ENCODE results near the gene KHK. TPM values are rescaled to one million over a fixed set of nuclear protein-coding genes. Genes with fewer than 3 reads are reported as not detected.

Gene KHK
- total RNA-seq, 4 donors from 2014 or later: 5.1 to 12.2 (median 9.1) TPM

DNA sequence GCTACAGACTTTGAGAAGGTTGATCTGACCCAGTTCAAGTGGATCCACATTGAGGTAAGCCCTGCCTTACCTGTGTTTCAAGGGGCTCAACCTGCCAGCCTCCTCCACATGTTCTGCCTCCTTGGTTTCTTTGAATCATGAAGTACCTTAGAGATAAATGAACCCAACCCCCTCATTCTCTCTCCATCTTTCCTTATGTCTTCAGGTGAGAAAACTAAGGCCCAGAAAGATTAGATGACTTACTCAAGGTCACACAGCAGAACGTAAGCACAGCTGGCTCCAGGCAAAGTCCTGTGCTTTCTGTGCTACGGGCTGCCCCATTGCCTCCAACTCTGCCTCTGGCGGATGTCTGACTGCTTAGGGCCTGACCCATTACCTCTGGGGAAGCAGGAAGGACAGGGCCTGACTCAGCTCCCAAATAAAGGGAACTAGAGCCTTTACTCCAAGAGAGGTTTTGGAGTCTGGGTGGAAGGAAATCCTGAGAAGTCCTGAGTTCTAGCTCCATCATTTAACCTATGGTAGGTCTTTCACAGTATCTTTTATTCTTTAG, 10.3 kb downstream of the KHK start:
- H3K9me3 ChIP-seq: no peaks in the 10 kb centered on the region
- H3K36me3 ChIP-seq: peaks cover 0 to 19% (median 0%) of the 10 kb centered on the region in 3 donors
- DNase-seq (ENCODE audit: low spot score in 2 of 2): no peak
- peaks cover 0 to 12% (median 4%) of the 10 kb centered on the region in 4 donors for H3K4me1 ChIP-seq
- no peak overlapping the region for H3K4me3 ChIP-seq
- no peaks in the 10 kb centered on the region for H3K27me3 ChIP-seq
- TF ChIP-seq EP300 (IDR thresholded peaks at IDR 0.05) (no peak), POLR2A (IDR thresholded peaks at IDR 0.05) (no peak)
- TF ChIP-seq, protein P1, sequence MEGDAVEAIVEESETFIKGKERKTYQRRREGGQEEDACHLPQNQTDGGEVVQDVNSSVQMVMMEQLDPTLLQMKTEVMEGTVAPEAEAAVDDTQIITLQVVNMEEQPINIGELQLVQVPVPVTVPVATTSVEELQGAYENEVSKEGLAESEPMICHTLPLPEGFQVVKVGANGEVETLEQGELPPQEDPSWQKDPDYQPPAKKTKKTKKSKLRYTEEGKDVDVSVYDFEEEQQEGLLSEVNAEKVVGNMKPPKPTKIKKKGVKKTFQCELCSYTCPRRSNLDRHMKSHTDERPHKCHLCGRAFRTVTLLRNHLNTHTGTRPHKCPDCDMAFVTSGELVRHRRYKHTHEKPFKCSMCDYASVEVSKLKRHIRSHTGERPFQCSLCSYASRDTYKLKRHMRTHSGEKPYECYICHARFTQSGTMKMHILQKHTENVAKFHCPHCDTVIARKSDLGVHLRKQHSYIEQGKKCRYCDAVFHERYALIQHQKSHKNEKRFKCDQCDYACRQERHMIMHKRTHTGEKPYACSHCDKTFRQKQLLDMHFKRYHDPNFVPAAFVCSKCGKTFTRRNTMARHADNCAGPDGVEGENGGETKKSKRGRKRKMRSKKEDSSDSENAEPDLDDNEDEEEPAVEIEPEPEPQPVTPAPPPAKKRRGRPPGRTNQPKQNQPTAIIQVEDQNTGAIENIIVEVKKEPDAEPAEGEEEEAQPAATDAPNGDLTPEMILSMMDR (IDR thresholded peaks at IDR 0.05): no peak
- peak overlapping the region in 1 of 4 donors; percentile 39 for H3K27ac ChIP-seq
- 58 to 62% methylated on average over 3 of the region's 3 CpGs for WGBS, 2 donors

DNA sequence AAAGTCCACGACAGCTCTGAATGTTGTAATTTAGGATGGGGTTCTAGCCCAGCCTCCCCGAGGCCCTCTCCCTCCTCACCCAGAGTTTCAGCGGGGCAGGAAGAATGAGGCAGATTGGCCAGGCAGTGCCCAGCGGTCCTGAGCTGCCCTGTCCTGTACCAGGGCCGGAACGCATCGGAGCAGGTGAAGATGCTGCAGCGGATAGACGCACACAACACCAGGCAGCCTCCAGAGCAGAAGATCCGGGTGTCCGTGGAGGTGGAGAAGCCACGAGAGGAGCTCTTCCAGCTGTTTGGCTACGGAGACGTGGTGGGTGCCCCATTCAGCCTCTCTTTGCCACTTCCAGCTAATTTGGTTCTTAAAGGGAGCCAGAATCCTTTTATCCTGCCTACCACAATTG, 10.8 kb downstream of the KHK start:
- Histone ChIP-seq H3K27ac (no peak overlapping the region), H3K4me3 (no peak overlapping the region), H3K4me1 (peaks cover 0 to 12% (median 4%) of the 10 kb centered on the region in 4 donors), H3K9me3 (no peaks in the 10 kb centered on the region), H3K27me3 (no peaks in the 10 kb centered on the region), H3K36me3 (peaks cover 0 to 16% (median 0%) of the 10 kb centered on the region in 3 donors)
- no peak for TF ChIP-seq POLR2A (IDR thresholded peaks at IDR 0.05)
- no peak for DNase-seq (ENCODE audit: low spot score in 2 of 2)
- WGBS, 2 donors: 83% methylated on average over 14 of the region's 14 CpGs

- no peaks in the 10 kb centered on the region for H3K27me3 ChIP-seq
- no peaks in the 10 kb centered on the region for H3K9me3 ChIP-seq
- TF ChIP-seq, protein P1 (IDR thresholded peaks at IDR 0.05): no peak
- TF ChIP-seq EP300 (IDR thresholded peaks at IDR 0.05) (no peak), POLR2A (IDR thresholded peaks at IDR 0.05) (no peak)
- peaks cover 0 to 12% (median 4%) of the 10 kb centered on the region in 4 donors for H3K4me1 ChIP-seq
- H3K4me3 ChIP-seq: no peak overlapping the region
- DNase-seq (ENCODE audit: low spot score in 2 of 2): no peak
- H3K27ac ChIP-seq: no peak overlapping the region
- peaks cover 0 to 16% (median 0%) of the 10 kb centered on the region in 3 donors for H3K36me3 ChIP-seq
- WGBS, 2 donors: 80 to 85% methylated on average over 3 to 6 of the region's 19 CpGs
Measured at GRCh38 chr2:27099334-27099955, 12.9 kb downstream of the KHK start.

DNA sequence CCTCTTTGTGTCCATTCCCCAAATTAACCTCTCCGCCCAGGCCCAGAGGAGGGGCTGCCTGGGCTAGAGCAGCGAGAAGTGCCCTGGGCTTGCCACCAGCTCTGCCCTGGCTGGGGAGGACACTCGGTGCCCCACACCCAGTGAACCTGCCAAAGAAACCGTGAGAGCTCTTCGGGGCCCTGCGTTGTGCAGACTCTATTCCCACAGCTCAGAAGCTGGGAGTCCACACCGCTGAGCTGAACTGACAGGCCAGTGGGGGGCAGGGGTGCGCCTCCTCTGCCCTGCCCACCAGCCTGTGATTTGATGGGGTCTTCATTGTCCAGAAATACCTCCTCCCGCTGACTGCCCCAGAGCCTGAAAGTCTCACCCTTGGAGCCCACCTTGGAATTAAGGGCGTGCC, 13.5 kb downstream of the KHK start:
- TF ChIP-seq, protein P1 (IDR thresholded peaks at IDR 0.05): no peak
- TF ChIP-seq EP300 (IDR thresholded peaks at IDR 0.05) (no peak), POLR2A (IDR thresholded peaks at IDR 0.05) (no peak)
- H3K27ac ChIP-seq: no peak overlapping the region
- peaks cover 0 to 12% (median 4%) of the 10 kb centered on the region in 4 donors for H3K4me1 ChIP-seq
- WGBS, 2 donors: 78 to 82% methylated on average over 9 to 10 of the region's 10 CpGs
- no peak overlapping the region for H3K4me3 ChIP-seq
- no peak for DNase-seq (ENCODE audit: low spot score in 2 of 2)
- peaks cover 0 to 16% (median 0%) of the 10 kb centered on the region in 3 donors for H3K36me3 ChIP-seq
- H3K27me3 ChIP-seq: no peaks in the 10 kb centered on the region
- no peaks in the 10 kb centered on the region for H3K9me3 ChIP-seq

GRCh38 chr2:27102329-27102728, 15.8 kb downstream of the KHK start:
- H3K27me3 ChIP-seq: no peaks in the 10 kb centered on the region
- WGBS, 2 donors: 77 to 91% methylated on average over 5 of the region's 5 CpGs
- no peak for DNase-seq (ENCODE audit: low spot score in 2 of 2)
- H3K4me1 ChIP-seq: peaks cover 0 to 3% (median 0%) of the 10 kb centered on the region in 4 donors
- TF ChIP-seq POLR2A (IDR thresholded peaks at IDR 0.05) (no peak), EP300 (IDR thresholded peaks at IDR 0.05) (no peak)
- TF ChIP-seq, protein P1 (IDR thresholded peaks at IDR 0.05): no peak
- H3K9me3 ChIP-seq: no peaks in the 10 kb centered on the region
- no peak overlapping the region for H3K27ac ChIP-seq
- H3K36me3 ChIP-seq: peaks cover 0 to 16% (median 0%) of the 10 kb centered on the region in 3 donors
- H3K4me3 ChIP-seq: no peak overlapping the region
